Activated naive CD8-positive, alpha-beta T cell (primary cell): Measurements from ENCODE around the gene DCC.

Source experiments
- H3K27ac Mint-ChIP-seq: one replicate; pipeline ENCODE4 v1.8.0; 2021; ENCODE audit warnings: mixed read lengths
- H3K27me3 Mint-ChIP-seq: one replicate; pipeline ENCODE4 v1.8.0; 2021; ENCODE audit warnings: mixed read lengths
- H3K36me3 Mint-ChIP-seq: one replicate; pipeline ENCODE4 v1.8.0; 2021; ENCODE audit warnings: mixed read lengths
- H3K4me1 Mint-ChIP-seq: one replicate; pipeline ENCODE4 v1.8.0; 2021; ENCODE audit warnings: low read depth, mixed read lengths
- H3K4me3 Mint-ChIP-seq: one replicate; pipeline ENCODE4 v1.8.0; 2021; ENCODE audit warnings: mild to moderate bottlenecking, mixed read lengths
- H3K9me3 Mint-ChIP-seq: one replicate; pipeline ENCODE4 v1.8.0; 2021; ENCODE audit warnings: low read depth, mixed read lengths

Gene DCC

DNA sequence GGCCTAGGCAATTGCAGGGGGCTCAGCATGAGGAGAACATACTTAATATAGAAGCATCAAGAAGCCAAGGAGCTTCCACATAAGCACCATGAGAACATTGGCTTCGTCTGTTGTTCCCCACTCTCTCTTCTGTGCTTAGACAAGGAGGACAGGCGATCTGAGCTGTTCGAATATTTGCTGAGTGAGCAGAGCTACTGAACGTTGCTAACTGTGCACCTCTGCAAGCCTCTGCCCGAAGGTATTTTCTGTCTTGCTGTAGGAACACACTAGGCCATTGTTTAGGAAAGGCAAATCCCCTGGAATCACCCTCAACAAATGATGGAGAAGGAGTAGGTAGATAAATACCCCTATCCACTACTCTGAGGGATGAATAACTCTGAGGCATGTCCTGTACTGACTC lies 813.8 kb downstream of the DCC start:
- H3K36me3 Mint-ChIP-seq, result no peaks in the 10 kb centered on the region
- no peaks in the 10 kb centered on the region for H3K9me3 Mint-ChIP-seq
- H3K27me3 Mint-ChIP-seq, result no peaks in the 10 kb centered on the region
- no peaks in the 10 kb centered on the region for H3K4me1 Mint-ChIP-seq
- no peak overlapping the region for H3K27ac Mint-ChIP-seq
- H3K4me3 Mint-ChIP-seq, result no peak overlapping the region

DNA sequence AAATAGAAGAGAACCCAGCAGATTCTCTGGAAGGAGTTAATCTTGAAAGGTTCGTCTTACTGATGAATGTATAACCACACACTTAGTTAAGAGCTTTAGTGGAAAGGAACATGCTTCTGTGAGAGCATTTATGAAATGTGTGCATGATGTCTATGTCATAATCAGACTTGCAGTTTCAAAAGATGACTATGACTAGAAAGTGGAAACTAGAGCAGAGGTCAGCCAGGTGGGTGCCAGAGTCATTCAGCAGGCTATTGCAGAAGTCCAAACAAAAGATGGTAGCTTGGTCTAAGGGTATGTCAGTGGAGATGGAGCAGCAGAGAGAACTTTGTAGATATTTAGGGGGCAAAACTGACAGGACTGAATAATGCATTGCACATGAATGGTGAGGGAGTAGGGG lies 825.8 kb downstream of the DCC start:
- Mint-ChIP-seq H3K4me1 (no peaks in the 10 kb centered on the region), H3K36me3 (no peaks in the 10 kb centered on the region), H3K27me3 (no peaks in the 10 kb centered on the region), H3K9me3 (no peaks in the 10 kb centered on the region), H3K27ac (no peak overlapping the region), H3K4me3 (no peak overlapping the region)

DNA sequence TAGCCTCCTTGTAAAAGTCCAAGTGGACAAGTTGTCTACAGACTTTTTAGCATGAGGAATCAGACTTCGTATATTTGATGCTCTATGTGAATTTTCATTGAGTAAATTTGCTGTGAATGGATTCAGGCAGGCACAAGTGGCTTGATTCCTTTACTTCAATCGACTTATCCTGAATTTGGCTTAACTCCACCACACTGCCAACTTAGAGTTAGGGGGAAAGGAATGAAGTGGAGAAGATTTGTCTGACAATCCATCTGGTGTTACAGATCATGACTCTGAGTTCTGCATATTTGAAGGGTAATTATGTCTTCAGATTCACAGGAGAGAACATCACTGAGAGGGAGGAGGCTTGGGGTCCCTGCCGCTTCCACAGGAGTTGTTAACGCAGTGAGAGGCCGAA lies 829.3 kb downstream of the DCC start:
- Mint-ChIP-seq H3K9me3 (peaks cover 8% of the 10 kb centered on the region), H3K4me3 (no peak overlapping the region), H3K27me3 (no peaks in the 10 kb centered on the region), H3K27ac (no peak overlapping the region), H3K4me1 (no peaks in the 10 kb centered on the region), H3K36me3 (no peaks in the 10 kb centered on the region)

DNA sequence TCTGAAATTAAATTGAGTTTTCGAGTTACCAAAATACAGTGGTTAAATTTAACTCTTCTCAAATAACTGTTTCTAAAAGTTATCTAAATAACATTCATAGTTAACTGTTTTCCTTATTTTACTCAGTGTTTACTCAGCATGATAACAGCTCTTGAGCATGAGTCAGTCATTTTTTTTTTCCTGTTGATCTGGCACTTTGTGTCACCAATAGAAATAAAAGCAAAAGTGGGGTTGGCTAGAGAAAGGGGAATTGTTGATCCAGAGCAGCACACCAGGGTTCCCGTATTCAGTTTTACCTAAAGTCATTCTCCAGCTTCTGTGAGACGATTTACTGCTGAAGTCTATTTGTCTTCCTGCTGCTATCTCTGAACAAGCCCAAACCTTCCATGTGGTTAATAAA lies 851.6 kb downstream of the DCC start:
- Mint-ChIP-seq H3K9me3 (peaks cover 8% of the 10 kb centered on the region), H3K27ac (no peak overlapping the region), H3K4me3 (no peak overlapping the region), H3K36me3 (no peaks in the 10 kb centered on the region), H3K4me1 (no peaks in the 10 kb centered on the region), H3K27me3 (no peaks in the 10 kb centered on the region)

DNA sequence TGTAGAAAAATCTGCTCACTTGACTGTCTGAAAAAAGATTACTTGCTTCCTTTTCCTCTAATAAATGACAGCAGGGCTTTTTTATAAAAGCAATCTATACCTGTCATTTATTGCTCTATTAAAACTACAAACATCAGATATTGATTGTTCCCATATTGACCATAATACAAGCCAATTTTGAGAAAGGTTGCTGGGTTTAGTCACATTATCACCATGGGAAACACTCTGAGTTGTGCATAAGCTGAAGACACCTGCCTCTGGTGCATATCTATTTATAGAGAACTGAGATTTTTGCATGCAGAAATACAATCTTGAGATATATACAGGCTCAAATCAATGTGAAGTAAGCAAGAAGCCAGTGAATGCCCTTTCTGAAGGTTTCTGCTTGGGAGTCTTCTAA lies 853.9 kb downstream of the DCC start:
- Mint-ChIP-seq H3K27ac (no peak overlapping the region), H3K27me3 (no peaks in the 10 kb centered on the region), H3K36me3 (no peaks in the 10 kb centered on the region), H3K4me3 (no peak overlapping the region), H3K9me3 (peaks cover 4% of the 10 kb centered on the region), H3K4me1 (no peaks in the 10 kb centered on the region)

DNA sequence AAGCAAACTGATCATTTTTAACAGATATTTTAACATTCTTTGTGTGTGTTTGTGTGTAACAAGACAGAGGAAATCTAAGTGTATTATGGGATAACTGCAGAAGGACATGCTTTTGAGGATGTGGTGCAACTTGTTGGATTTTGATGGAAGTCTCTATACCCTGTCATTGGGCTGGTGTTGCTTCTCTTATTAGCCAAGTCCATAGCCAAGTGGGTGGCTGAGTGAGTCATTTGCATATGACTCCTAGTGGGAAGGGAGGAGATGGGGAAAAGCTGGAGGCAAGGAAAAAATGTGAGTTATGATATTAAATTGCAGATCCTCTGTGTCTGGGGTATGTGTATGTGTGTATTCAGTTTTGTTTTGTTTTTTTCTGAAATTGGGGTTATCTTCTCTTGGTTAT lies 879.9 kb downstream of the DCC start:
- Mint-ChIP-seq H3K36me3 (no peaks in the 10 kb centered on the region), H3K27ac (no peak overlapping the region), H3K9me3 (peaks cover 4% of the 10 kb centered on the region), H3K4me3 (no peak overlapping the region), H3K4me1 (no peaks in the 10 kb centered on the region), H3K27me3 (no peaks in the 10 kb centered on the region)

DNA sequence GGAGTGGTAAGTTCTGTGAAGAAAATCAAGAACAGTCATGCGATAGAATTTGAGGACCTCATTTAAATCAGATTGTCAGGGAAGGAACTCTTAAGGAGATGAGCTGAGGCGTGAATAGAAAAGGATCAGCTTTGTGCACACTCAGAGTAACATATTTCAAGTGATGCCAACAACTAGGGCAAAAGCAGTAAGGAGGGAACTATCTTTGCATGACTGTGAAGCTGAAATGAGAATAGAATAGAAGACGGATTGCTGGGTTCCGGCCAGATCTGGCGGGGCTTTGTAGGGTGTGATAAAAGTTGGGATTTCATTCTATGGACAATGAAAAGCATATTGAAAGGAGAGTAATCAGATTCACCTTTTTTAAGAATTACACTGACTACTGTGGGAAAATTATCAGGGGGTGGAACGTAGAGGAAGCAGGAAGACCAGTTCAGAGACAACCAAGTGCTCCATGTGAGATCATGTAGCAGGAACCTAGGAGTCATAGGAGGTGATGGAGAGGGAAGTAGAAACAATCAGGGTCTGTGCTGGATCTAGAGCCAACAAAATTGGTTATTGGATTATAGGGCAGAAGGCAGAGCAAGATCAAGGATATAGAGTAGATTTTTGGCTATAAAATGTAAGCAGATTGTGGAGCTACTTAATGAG lies 884.3 kb downstream of the DCC start:
- Mint-ChIP-seq H3K4me1 (no peaks in the 10 kb centered on the region), H3K4me3 (no peak overlapping the region), H3K27me3 (no peaks in the 10 kb centered on the region), H3K27ac (no peak overlapping the region), H3K9me3 (no peaks in the 10 kb centered on the region), H3K36me3 (no peaks in the 10 kb centered on the region)

DNA sequence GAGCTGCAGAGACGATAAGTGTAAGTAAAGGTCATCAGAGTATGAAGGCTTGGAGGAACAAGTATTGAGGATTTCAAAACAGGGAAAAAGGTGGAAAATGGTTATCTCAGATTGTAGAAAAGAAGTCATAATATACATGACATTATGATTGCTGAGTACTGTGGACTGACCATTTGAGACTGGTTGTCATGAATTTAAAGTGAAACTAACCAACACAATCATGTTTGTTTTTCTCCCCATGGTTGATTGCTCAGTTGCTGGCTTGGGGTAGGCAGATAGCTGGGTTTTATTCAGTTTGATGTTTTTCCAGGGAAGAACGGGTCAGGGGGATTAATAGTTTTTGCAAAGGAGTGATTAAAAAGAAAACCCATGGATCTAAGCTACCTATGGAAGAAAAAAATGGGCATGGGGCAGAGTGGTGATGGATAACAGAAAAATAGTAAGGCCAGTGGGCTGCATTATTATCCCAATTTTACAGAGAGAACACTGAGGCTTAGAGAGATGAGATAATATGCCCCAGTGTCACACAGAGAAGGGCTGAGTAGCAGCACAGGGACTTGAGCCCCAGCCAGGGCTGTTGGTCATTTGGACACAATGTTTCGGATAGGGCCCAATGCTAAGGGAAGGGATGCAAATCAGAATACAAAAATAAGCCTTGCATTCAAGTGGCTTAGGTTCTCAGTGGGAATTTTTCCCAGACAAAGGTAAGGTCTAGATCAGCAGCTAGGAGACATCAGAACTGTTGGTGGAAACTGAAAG lies 885.7 kb downstream of the DCC start:
- Mint-ChIP-seq H3K27me3 (no peaks in the 10 kb centered on the region), H3K36me3 (no peaks in the 10 kb centered on the region), H3K4me1 (no peaks in the 10 kb centered on the region), H3K27ac (no peak overlapping the region), H3K4me3 (no peak overlapping the region), H3K9me3 (no peaks in the 10 kb centered on the region)

DNA sequence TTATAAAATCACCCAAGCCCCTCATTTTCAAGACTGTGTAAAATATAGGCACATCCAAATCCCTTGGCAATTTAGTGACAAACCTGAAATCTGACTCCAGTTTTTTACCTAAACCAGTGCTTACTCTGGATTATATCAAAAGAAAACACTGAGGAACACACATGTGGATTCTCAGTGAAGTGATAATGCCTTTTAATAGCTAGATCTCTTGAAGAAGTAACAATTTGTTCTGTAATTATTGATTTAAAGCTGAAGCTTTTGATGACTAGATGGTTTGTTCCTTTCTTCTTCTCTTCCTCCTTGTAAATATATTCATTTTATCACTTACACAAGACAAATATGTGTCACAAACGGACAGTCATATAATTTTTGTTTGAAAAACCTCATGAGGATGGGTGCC lies 894.6 kb downstream of the DCC start:
- H3K27ac Mint-ChIP-seq, result no peak overlapping the region
- H3K9me3 Mint-ChIP-seq, result peaks cover 21% of the 10 kb centered on the region
- peaks cover 1% of the 10 kb centered on the region for H3K27me3 Mint-ChIP-seq
- H3K4me3 Mint-ChIP-seq, result no peak overlapping the region
- H3K4me1 Mint-ChIP-seq, result no peaks in the 10 kb centered on the region
- no peaks in the 10 kb centered on the region for H3K36me3 Mint-ChIP-seq

DNA sequence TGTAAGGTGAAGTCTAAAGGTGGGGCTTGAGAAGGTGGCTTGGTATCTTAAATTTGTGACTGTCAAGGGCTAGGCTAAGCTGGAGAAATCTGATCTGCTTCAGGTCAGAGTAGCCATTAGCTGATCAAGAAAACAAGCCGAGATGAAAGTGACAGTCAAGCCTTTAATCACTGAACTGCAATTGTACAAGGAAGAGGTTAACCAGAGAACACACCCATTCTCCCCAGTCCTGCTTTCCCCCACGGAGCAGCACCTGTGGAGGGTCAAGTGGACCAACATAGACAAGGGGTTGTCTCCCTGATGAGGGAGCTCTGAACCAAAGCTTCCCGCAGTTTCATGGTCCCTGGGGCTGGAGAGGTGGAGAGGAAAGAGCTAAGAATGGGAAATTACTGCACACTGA lies 901.2 kb downstream of the DCC start:
- no peaks in the 10 kb centered on the region for H3K4me1 Mint-ChIP-seq
- no peaks in the 10 kb centered on the region for H3K27me3 Mint-ChIP-seq
- no peak overlapping the region for H3K4me3 Mint-ChIP-seq
- H3K27ac Mint-ChIP-seq, result no peak overlapping the region
- no peaks in the 10 kb centered on the region for H3K36me3 Mint-ChIP-seq
- peaks cover 7% of the 10 kb centered on the region for H3K9me3 Mint-ChIP-seq

DNA sequence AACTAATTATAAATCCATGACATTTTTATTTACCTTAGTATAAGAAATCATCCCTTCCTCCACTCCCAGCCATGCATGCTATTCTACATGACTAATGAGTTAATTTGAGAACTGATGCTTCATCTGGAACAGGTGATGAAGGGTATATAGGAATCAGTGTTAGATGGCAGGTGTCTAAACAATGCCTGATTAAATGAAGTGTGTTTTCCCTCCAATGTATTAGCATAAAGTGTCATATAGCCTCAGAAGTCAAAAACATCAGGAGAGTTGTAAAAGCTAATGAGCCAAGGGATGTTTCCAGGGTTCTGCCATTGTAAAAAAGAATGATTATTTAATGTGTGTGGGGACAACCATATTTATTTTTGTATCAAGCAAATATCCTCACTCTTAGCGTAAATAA lies 913.8 kb downstream of the DCC start:
- Mint-ChIP-seq H3K9me3 (peaks cover 16% of the 10 kb centered on the region), H3K4me3 (no peak overlapping the region), H3K4me1 (no peaks in the 10 kb centered on the region), H3K36me3 (no peaks in the 10 kb centered on the region), H3K27me3 (no peaks in the 10 kb centered on the region), H3K27ac (no peak overlapping the region)

DNA sequence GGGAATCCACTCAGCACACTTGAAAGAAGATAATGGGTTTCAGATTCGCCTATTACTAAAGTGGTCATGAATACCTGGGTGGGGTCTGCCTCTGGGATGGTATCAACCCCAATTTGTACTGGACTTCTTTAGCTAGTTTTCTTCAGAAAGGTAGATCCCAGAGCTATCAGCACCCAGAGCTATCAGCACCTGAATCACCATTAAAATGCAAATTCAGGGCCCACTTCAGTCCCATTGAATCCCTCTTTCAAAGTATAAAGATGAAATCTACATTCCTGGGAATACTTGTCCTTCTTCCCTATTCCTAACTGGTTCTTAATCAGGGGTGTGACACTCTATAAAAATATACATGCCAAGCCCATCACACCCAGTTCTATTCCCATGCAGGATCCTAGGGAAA lies 914.3 kb downstream of the DCC start:
- H3K36me3 Mint-ChIP-seq, result no peaks in the 10 kb centered on the region
- no peaks in the 10 kb centered on the region for H3K27me3 Mint-ChIP-seq
- no peaks in the 10 kb centered on the region for H3K4me1 Mint-ChIP-seq
- peaks cover 16% of the 10 kb centered on the region for H3K9me3 Mint-ChIP-seq
- H3K27ac Mint-ChIP-seq, result no peak overlapping the region
- H3K4me3 Mint-ChIP-seq, result no peak overlapping the region

DNA sequence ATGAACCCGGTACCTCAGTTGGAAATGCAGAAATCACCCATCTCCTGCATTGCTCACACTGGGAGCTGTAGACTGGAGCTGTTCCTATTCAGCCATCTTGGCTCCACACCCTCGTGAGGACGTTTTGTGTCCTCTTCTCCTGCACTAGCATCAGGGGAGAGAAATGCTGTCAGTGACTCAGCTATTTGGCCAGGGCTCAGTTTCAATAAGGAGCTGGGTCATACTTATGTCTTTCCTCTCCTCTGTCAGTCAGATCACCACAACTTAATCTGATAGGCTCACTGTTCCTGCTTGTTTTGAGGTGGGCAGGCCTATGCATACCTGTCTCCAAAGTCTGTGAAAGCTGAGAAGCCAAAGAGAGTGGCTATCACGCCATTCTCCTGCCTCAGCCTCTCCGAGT lies 921.2 kb downstream of the DCC start:
- H3K4me1 Mint-ChIP-seq, result no peaks in the 10 kb centered on the region
- H3K27ac Mint-ChIP-seq, result no peak overlapping the region
- H3K4me3 Mint-ChIP-seq, result no peak overlapping the region
- no peaks in the 10 kb centered on the region for H3K27me3 Mint-ChIP-seq
- no peaks in the 10 kb centered on the region for H3K9me3 Mint-ChIP-seq
- no peaks in the 10 kb centered on the region for H3K36me3 Mint-ChIP-seq

DNA sequence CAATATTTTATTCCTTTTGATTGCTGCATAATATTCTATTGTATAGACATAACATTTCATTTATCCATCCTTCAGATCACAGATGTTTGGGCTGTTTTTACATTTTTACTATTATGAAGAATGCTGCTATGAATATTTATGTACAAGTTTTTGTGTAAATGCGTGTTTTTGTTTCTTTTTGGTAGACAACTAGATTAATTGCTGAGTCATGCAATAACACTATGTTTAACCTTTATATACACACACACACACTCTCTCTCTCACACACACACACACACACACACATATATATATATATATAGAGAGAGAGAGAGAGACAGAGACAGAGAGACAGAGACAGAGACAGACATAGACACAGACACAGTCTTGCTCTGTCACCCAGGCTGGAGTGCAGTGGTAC lies 926.9 kb downstream of the DCC start:
- H3K27ac Mint-ChIP-seq, result no peak overlapping the region
- no peaks in the 10 kb centered on the region for H3K4me1 Mint-ChIP-seq
- no peaks in the 10 kb centered on the region for H3K27me3 Mint-ChIP-seq
- no peak overlapping the region for H3K4me3 Mint-ChIP-seq
- peaks cover 3% of the 10 kb centered on the region for H3K9me3 Mint-ChIP-seq
- H3K36me3 Mint-ChIP-seq, result no peaks in the 10 kb centered on the region

DNA sequence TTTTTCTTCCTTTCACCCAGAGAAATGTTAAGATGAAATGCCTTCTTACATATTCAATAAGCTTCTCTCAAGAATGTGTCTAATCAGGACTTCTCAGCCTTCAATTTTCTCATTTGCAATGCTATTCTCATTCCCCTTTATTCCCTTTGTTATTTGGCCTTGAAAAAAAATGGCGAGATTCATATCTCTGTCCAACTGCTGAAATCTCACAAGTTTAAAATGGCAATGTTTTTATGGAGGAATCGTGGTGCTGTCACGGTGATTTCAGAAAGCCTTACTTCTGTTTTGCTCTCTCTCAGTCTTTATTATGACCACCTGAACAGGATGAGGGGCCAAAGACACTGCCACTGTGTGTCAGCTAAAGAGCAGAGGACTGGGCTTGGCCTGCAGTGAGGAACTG lies 928.5 kb downstream of the DCC start:
- Mint-ChIP-seq H3K27ac (no peak overlapping the region), H3K4me3 (no peak overlapping the region), H3K9me3 (peaks cover 3% of the 10 kb centered on the region), H3K27me3 (no peaks in the 10 kb centered on the region), H3K36me3 (no peaks in the 10 kb centered on the region), H3K4me1 (no peaks in the 10 kb centered on the region)

DNA sequence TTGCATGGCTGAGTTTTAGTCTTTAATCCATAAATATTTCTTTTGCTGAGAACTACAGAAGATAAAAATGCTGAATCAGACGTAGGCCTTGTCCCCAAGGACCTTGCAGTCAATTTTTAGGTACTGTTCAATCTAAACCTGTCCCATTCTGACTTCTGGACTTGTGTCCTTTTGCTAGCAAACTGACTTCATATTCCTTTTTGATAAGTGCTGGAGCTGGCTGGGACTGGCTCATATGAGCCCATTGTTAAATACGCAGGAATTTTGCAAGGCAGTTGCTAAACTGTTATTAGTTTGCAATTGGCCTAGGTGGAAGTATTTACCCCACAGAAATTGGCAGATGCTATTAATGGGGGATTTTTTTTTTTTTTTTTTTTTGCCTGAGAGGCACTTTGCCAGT lies 941.4 kb downstream of the DCC start:
- no peak overlapping the region for H3K4me3 Mint-ChIP-seq
- H3K4me1 Mint-ChIP-seq, result no peaks in the 10 kb centered on the region
- peaks cover 14% of the 10 kb centered on the region for H3K9me3 Mint-ChIP-seq
- H3K27ac Mint-ChIP-seq, result no peak overlapping the region
- H3K27me3 Mint-ChIP-seq, result no peaks in the 10 kb centered on the region
- H3K36me3 Mint-ChIP-seq, result no peaks in the 10 kb centered on the region
